H1 (cell line): ENCODE measurements around the gene FBXL15. TPM values are rescaled to one million over a fixed set of nuclear protein-coding genes. Genes with fewer than 3 reads are reported as not detected.

Experiments
- ASH2L ChIP-seq: fragments of 200-600, 300-600 bp; sonication (generic); IDR thresholded peaks from one replicate; pipeline ENCODE4 v1.7.1; 2017; ENCODE audit warnings: low read length
- CBX5 ChIP-seq: fragments of 300-800, 300-1000 bp; sonication (generic); IDR thresholded peaks from 2 replicates; pipeline ENCODE4 v1.7.1; 2016; ENCODE audit warnings: antibody characterized with exemption, low read length, low read depth
- CBX8 ChIP-seq: fragments of 300-800, 300-1000 bp; sonication (generic); IDR thresholded peaks from 2 replicates; pipeline ENCODE4 v1.7.1; 2016; ENCODE audit warnings: low read depth, low read length, borderline replicate concordance
- EZH2 ChIP-seq: fragments of 200-600 bp; sonication (generic); IDR thresholded peaks from 2 replicates; pipeline ENCODE4 v1.7.1; 2012; ENCODE audit warnings: low read depth, mild to moderate bottlenecking, moderate library complexity, low read length, inconsistent platforms; ENCODE audit not compliant: severe bottlenecking
- GTF2F1 ChIP-seq: IDR thresholded peaks from 2 replicates; pipeline ENCODE4 v1.6.1; 2012; ENCODE audit warnings: low read depth, low read length, improper control_type of control experiment, borderline replicate concordance
- NANOG ChIP-seq: IDR thresholded peaks from 2 replicates; pipeline ENCODE4 v1.6.1; 2011; ENCODE audit warnings: low read length, low read depth, mild to moderate bottlenecking, inconsistent platforms; ENCODE audit not compliant: insufficient read depth, poor library complexity, severe bottlenecking
- PHF8 ChIP-seq: fragments of 200-600 bp; sonication (generic); conservative IDR thresholded peaks from 2 replicates; pipeline ENCODE4 v1.7.1; 2012; ENCODE audit warnings: low read depth, mild to moderate bottlenecking, inconsistent platforms, low read length, moderate library complexity
- RAD21 ChIP-seq, 2 experiments: IDR thresholded peaks in 1 of 2; conservative IDR thresholded peaks in 1 of 2; 2 replicates each; pipeline ENCODE4 v1.6.1; 2011; ENCODE audit warnings: low read depth in 2 of 2, low read length in 2 of 2, improper control_type of control experiment in 1 of 2, inconsistent platforms in 1 of 2, mild to moderate bottlenecking in 1 of 2, moderate library complexity in 1 of 2
- RNF2 ChIP-seq: fragments of 200-900, 300-1000 bp; sonication (generic); IDR thresholded peaks from 2 replicates; pipeline ENCODE4 v1.7.1; 2016; ENCODE audit warnings: borderline replicate concordance, low read depth, mild to moderate bottlenecking, antibody characterized with exemption, low read length; ENCODE audit not compliant: poor library complexity, severe bottlenecking; ENCODE audit errors: missing control alignments
- SIN3A ChIP-seq, 2 experiments: IDR thresholded peaks in 1 of 2; conservative IDR thresholded peaks in 1 of 2; 2 replicates each; pipeline ENCODE4 v1.6.1; 2011 to 2012; ENCODE audit warnings: low read length in 2 of 2, improper control_type of control experiment in 1 of 2, low read depth in 1 of 2, mild to moderate bottlenecking in 1 of 2
- TBP ChIP-seq: IDR thresholded peaks from 2 replicates; pipeline ENCODE4 v1.6.1; 2011; ENCODE audit warnings: low read depth, low read length, improper control_type of control experiment
- TCF12 ChIP-seq: IDR thresholded peaks from 2 replicates; pipeline ENCODE4 v1.6.1; 2011; ENCODE audit warnings: low read depth, mild to moderate bottlenecking, low read length
- YY1 ChIP-seq: IDR thresholded peaks from 2 replicates; pipeline ENCODE4 v1.6.1; 2011; ENCODE audit warnings: low read depth, mild to moderate bottlenecking, low read length
- polyA plus RNA-seq, 7 experiments: library from polyadenylated mRNA; depleted of rRNA in 3 of 7; stranded (reverse) in 5 of 7; unstranded in 2 of 7; fragments of >200 nt in 5 of 7; fragments of 200-250 nt in 2 of 7; gene quantifications; 1 replicate in 5 of 7; 2 replicates in 1 of 7; 4 replicates in 1 of 7; pipeline versions ENCODE4 v1.2.1 to v1.2.3, GENCODE V29; 2011 to 2013; ENCODE audit warnings: missing spikeins in 2 of 7, mixed read lengths in 2 of 7
- total RNA-seq: library from RNA; stranded (reverse); fragmentation: NEBNext Ultra II Directional; extraction: Animal tissue kit (Norgen Biotek cat#: 25700); gene quantifications from 2 replicates; pipeline ENCODE4 v1.2.1, GENCODE V29; 2021
- TF ChIP-seq, protein P1 (sequence below): IDR thresholded peaks from 2 replicates; pipeline ENCODE4 v1.6.1; 2011; ENCODE audit warnings: low read depth, mild to moderate bottlenecking, low read length; ENCODE audit not compliant: insufficient read depth
- TF ChIP-seq, protein P2 (sequence below): IDR thresholded peaks from 2 replicates; pipeline ENCODE4 v1.6.1; 2012; ENCODE audit warnings: inconsistent platforms

The FBXL15 gene
- total and polyA plus RNA-seq, 2 of the 8 experiments (the other 6 are each of a cell fraction or from before 2014, with no cell fraction given): 11.3 to 22.6 TPM

GRCh38 chr10:102449321-102450123, 28.9 kb downstream of the FBXL15 start (continued):
- TF ChIP-seq SIN3A (conservative IDR thresholded peaks at IDR 0.05 in 1 of 2, IDR thresholded peaks at IDR 0.05 in 1 of 2; ENCODE audit: low read depth in 1 of 2, low read length in 2 of 2): no peak
- 0 out of 2 replicates have a peak, but pooled peaks have one; percentile 19 for TF ChIP-seq YY1
- 0 out of 2 replicates have a peak, but pooled peaks have one; percentile 39 for TF ChIP-seq PHF8
- TF ChIP-seq CBX8: no peak
- no peak for TF ChIP-seq RAD21 (IDR thresholded peaks at IDR 0.05 in 1 of 2, conservative IDR thresholded peaks at IDR 0.05 in 1 of 2; ENCODE audit: low read depth in 2 of 2, low read length in 2 of 2)
- no peak for TF ChIP-seq RNF2
- TF ChIP-seq ASH2L: peak; percentile 55
- TF ChIP-seq TBP: 0 out of 2 replicates have a peak, but pooled peaks have one; percentile 6
- TF ChIP-seq, protein P1, sequence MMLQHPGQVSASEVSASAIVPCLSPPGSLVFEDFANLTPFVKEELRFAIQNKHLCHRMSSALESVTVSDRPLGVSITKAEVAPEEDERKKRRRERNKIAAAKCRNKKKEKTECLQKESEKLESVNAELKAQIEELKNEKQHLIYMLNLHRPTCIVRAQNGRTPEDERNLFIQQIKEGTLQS: no peak
- TF ChIP-seq, protein P2, sequence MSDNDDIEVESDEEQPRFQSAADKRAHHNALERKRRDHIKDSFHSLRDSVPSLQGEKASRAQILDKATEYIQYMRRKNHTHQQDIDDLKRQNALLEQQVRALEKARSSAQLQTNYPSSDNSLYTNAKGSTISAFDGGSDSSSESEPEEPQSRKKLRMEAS: peak; percentile 55; the same call in 1 of the 2 replicates
- TF ChIP-seq CBX5: no peak
- no peak for TF ChIP-seq GTF2F1
- TF ChIP-seq EZH2: no peak
- no peak for TF ChIP-seq NANOG
- no peak for TF ChIP-seq TCF12
